ENCODE measurements around the gene RGL2. TPM values are rescaled to one million over a fixed set of nuclear protein-coding genes. Genes with fewer than 3 reads are reported as not detected.

RGL2 gene
- total and polyA plus RNA-seq, 10 of the 15 experiments (the other 5 are each of a cell fraction or from before 2014, with no cell fraction given): 0.84 to 21.2 (median 6.8) TPM

- TF ChIP-seq SKIL (IDR thresholded peaks at IDR 0.05; ENCODE audit: low read depth, poor library complexity, severe bottlenecking): no peak
- no peak for TF ChIP-seq IRF4 (IDR thresholded peaks at IDR 0.05; ENCODE audit: low read depth, low read length)
- no peak for TF ChIP-seq ATF3 (IDR thresholded peaks at IDR 0.05; ENCODE audit: borderline replicate concordance, extremely low read depth, low read depth, low read length)
- 0 out of 2 replicates have a peak, but pooled peaks have one; percentile 28 for TF ChIP-seq GATAD2B (conservative IDR thresholded peaks at IDR 0.05; ENCODE audit: low read depth)
- no peak for TF ChIP-seq CBX5 (IDR thresholded peaks at IDR 0.05; ENCODE audit: low read depth)
- no peak for TF ChIP-seq KAT2A (conservative IDR thresholded peaks at IDR 0.05; ENCODE audit: control insufficient read depth, low read depth, low read length)
- no peak for TF ChIP-seq TARDBP (IDR thresholded peaks at IDR 0.05; ENCODE audit: borderline replicate concordance)
- no peak for TF ChIP-seq SIX5 (IDR thresholded peaks at IDR 0.05; ENCODE audit: low read depth, low read length, severe bottlenecking)
- 0 out of 2 replicates have a peak, but pooled peaks have one; percentile 18 for TF ChIP-seq IKZF1 (conservative IDR thresholded peaks at IDR 0.05)
- TF ChIP-seq, protein P1, sequence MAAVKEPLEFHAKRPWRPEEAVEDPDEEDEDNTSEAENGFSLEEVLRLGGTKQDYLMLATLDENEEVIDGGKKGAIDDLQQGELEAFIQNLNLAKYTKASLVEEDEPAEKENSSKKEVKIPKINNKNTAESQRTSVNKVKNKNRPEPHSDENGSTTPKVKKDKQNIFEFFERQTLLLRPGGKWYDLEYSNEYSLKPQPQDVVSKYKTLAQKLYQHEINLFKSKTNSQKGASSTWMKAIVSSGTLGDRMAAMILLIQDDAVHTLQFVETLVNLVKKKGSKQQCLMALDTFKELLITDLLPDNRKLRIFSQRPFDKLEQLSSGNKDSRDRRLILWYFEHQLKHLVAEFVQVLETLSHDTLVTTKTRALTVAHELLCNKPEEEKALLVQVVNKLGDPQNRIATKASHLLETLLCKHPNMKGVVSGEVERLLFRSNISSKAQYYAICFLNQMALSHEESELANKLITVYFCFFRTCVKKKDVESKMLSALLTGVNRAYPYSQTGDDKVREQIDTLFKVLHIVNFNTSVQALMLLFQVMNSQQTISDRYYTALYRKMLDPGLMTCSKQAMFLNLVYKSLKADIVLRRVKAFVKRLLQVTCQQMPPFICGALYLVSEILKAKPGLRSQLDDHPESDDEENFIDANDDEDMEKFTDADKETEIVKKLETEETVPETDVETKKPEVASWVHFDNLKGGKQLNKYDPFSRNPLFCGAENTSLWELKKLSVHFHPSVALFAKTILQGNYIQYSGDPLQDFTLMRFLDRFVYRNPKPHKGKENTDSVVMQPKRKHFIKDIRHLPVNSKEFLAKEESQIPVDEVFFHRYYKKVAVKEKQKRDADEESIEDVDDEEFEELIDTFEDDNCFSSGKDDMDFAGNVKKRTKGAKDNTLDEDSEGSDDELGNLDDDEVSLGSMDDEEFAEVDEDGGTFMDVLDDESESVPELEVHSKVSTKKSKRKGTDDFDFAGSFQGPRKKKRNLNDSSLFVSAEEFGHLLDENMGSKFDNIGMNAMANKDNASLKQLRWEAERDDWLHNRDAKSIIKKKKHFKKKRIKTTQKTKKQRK (IDR thresholded peaks at IDR 0.05; ENCODE audit: low read depth, low read length): no peak
- TF ChIP-seq CHD1 (IDR thresholded peaks at IDR 0.05; ENCODE audit: low read depth, low read length): no peak
- TF ChIP-seq FOXM1 (IDR thresholded peaks at IDR 0.05; ENCODE audit: low read depth, low read length): no peak; the same call in 1 of the 2 replicates
- no peak for TF ChIP-seq TAF1 (IDR thresholded peaks at IDR 0.05; ENCODE audit: borderline replicate concordance, low read depth, low read length)
- no peak for TF ChIP-seq BRCA1 (IDR thresholded peaks at IDR 0.05; ENCODE audit: low read depth, low read length)
- no peak for TF ChIP-seq SUPT20H (IDR thresholded peaks at IDR 0.05; ENCODE audit: borderline replicate concordance, control insufficient read depth, low read depth, low read length)
- TF ChIP-seq NFYA (IDR thresholded peaks at IDR 0.05; ENCODE audit: borderline replicate concordance, low read depth, low read length): no peak
- peak; percentile 41; the same call in 1 of the 2 replicates for TF ChIP-seq POLR2AphosphoS2 (IDR thresholded peaks at IDR 0.05; ENCODE audit: low read depth, low read length)
- no peak for TF ChIP-seq ATF7 (IDR thresholded peaks at IDR 0.05; ENCODE audit: low read depth)
- TF ChIP-seq PML (IDR thresholded peaks at IDR 0.05; ENCODE audit: low read length): no peak
- no peak; the same call in 1 of the 2 replicates for TF ChIP-seq DPF2 (IDR thresholded peaks at IDR 0.05)
- TF ChIP-seq YBX1 (IDR thresholded peaks at IDR 0.05): no peak
- no peak for TF ChIP-seq POLR2AphosphoS5 (IDR thresholded peaks at IDR 0.05; ENCODE audit: low read length)
- TF ChIP-seq NR2C1 (IDR thresholded peaks at IDR 0.05): peak; percentile 85
- TF ChIP-seq ESRRA (IDR thresholded peaks at IDR 0.05; ENCODE audit: low read length): no peak
- TF ChIP-seq ZNF274 (IDR thresholded peaks at IDR 0.05; ENCODE audit: insufficient read depth, insufficient read length): no peak
- TF ChIP-seq USF1 (IDR thresholded peaks at IDR 0.05; ENCODE audit: borderline replicate concordance, extremely low read length, insufficient read depth, low read depth, low read length): peak; percentile 42
- TF ChIP-seq ZNF217 (IDR thresholded peaks at IDR 0.05): no peak
- TF ChIP-seq SMARCA5 (IDR thresholded peaks at IDR 0.05): no peak
Measured at GRCh38 chr6:33314515-33314942, 15.8 kb upstream of the RGL2 start (continued).
